DOHH2 (cell line): ENCODE measurements around the gene SIGLEC15.

Source experiments
- CTCF ChIP-seq: fragments of 200-600 bp; sonication (generic); IDR thresholded peaks from one replicate; pipeline ENCODE4 v1.5.1; 2014; ENCODE audit warnings: antibody characterized with exemption, mild to moderate bottlenecking, low read depth, low read length; ENCODE audit not compliant: poor library complexity, severe bottlenecking
- EZH2phosphoT487 ChIP-seq: fragments of 200-600 bp; sonication (generic); IDR thresholded peaks from 2 replicates; pipeline ENCODE4 v1.6.1; 2017; ENCODE audit warnings: borderline replicate concordance, mild to moderate bottlenecking, antibody characterized with exemption, low read length, moderate library complexity, mixed read lengths

- TF ChIP-seq CTCF, result no peak
- TF ChIP-seq EZH2phosphoT487, result no peak
Measured at GRCh38 chr18:45835057-45835636, 9.7 kb downstream of the SIGLEC15 start.
